BE2C (cell line): ENCODE data around the gene GPR84.
"Not testable (repeated sequence)": the region's sequence is repeated elsewhere in the genome, so short reads cannot be mapped to it uniquely, and the experiment has no call there.

ENCODE experiments used
- DNase-seq: peaks from one replicate; pipeline ENCODE4 v3.0.0-alpha.2; 2020
- H3K27me3 ChIP-seq: fragments of 250-450 bp; sonication (Bioruptor Pico); 2 replicates; pipeline ENCODE4 v1.5.1; 2020; ENCODE audit warnings: mild to moderate bottlenecking
- H3K36me3 ChIP-seq: fragments of 250-450 bp; sonication (Bioruptor Pico); 2 replicates; pipeline ENCODE4 v1.5.1; 2020; ENCODE audit warnings: mild to moderate bottlenecking
- H3K4me1 ChIP-seq: fragments of 250-450 bp; sonication (Bioruptor Pico); 2 replicates; pipeline ENCODE4 v1.5.1; 2020
- H3K4me3 ChIP-seq: 2 replicates; pipeline ENCODE4 v1.5.1; 2011; ENCODE audit warnings: low read depth, low read length
- H3K9me3 ChIP-seq: fragments of 250-450 bp; sonication (Bioruptor Pico); 2 replicates; pipeline ENCODE4 v1.5.1; 2020
- CTCF ChIP-seq: IDR thresholded peaks from 2 replicates; pipeline ENCODE4 v1.5.1; 2012; ENCODE audit warnings: mild to moderate bottlenecking, low read depth, low read length

Gene GPR84

DNA sequence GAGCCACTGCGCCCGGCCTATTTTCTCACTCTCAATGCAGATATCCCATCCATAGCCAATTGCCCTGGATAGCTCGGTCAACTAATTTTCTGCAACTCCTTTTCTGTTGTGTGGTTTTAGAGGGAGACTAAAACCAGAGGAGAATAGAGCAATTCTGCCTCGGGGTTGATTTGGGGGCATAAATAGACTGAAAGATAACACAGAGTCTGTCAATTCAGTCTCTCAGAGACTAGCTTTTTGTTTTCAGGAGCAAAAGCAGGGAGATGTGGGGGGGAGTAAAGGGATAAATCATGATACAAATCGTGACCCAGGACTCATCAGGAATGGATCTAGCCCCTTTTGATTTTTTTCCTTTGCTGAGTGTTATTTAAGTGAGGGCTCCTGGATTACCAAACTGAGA is 32.8 kb downstream of the GPR84 start:
- H3K36me3 ChIP-seq: no peaks in the 10 kb centered on the region
- no peaks in the 10 kb centered on the region for H3K27me3 ChIP-seq
- DNase-seq: no peak
- H3K4me3 ChIP-seq: no peak overlapping the region
- no peak for TF ChIP-seq CTCF
- H3K4me1 ChIP-seq: no peaks in the 10 kb centered on the region
- no peaks in the 10 kb centered on the region for H3K9me3 ChIP-seq

DNA sequence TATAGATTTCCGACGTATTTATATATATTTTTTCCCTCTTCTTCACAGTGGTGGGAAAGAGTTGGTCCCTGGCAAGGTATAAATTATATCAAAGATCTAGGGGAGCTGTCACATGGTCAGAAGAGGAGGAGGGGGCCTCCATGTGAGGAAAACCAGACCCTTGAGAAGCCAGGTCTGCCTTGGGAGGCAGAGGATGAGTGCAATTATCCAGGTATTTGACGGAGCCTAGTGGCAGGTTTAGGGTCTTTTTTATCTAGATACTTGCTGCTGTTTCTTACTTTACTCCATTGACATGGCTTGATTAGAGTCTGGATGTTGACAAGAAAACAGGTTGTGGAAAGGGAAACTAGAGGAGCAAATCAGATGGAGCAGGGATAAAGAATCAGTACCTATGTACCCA is 33.8 kb downstream of the GPR84 start:
- H3K9me3 ChIP-seq: no peaks in the 10 kb centered on the region
- H3K36me3 ChIP-seq: no peaks in the 10 kb centered on the region
- no peak for TF ChIP-seq CTCF
- no peaks in the 10 kb centered on the region for H3K27me3 ChIP-seq
- H3K4me3 ChIP-seq: no peak overlapping the region
- no peak for DNase-seq
- H3K4me1 ChIP-seq: no peaks in the 10 kb centered on the region

DNA sequence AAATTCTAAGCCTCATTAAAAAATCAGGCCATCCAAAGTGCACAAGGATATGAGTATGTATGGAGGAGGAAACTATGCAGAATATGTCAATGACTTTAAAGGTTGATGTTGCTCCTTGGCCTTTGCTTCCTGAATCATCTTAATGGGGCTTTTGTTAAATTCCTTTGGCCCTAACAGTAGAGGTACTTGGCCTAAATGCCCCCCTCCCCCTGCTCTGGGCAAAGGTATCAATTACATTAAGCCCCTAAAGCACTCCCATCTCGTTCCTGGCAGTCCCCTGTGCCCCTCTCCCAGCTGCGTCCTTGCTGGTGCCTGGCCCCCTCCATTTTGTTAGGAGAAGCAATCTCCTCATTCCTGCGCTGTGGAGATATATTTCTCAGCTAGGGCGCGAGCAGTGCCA is 34.5 kb downstream of the GPR84 start:
- no peak for DNase-seq
- Histone ChIP-seq H3K4me1 (no peaks in the 10 kb centered on the region), H3K27me3 (no peaks in the 10 kb centered on the region), H3K9me3 (no peaks in the 10 kb centered on the region), H3K36me3 (no peaks in the 10 kb centered on the region), H3K4me3 (no peak overlapping the region)
- no peak for TF ChIP-seq CTCF

GRCh38 chr12:54328595-54329337 is 35.5 kb downstream of the GPR84 start:
- no peak for TF ChIP-seq CTCF

DNA sequence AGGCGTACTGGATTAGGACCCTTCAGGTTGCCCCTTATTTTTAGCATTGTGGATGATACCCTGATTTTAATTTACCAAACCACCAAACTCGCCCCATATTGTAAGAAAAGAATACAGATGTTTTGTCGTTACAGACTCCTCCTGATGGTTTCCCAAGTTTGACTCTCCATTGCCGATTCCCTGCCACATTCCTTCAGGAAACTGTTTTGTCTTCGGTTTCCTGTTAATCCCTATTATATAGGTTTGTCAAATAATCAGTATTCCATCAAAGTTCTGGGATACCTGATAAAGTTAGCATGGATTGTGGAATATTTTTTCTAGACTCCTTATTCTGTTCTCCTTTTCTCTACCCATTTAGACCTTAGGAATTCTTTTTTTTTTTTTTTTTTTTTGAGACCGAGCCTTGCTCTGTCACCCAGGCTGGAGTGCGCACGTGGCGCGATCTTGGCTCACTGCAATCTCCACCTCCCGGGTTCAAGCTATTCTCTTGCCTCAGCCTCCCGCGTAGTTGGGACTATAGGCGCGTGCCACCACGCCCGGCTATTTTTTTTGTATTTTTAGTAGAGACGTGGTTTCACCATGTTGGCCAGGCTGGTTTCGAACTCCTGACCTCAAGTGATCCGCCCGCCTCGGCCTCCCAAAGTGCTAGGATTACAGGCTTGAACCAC is 38.7 kb downstream of the GPR84 start:
- H3K4me3 ChIP-seq: peak overlapping the region; percentile 92
- DNase-seq, H3K36me3 ChIP-seq, H3K9me3 ChIP-seq, H3K4me1 ChIP-seq, H3K27me3 ChIP-seq: not testable (repeated sequence)

More at GRCh38 chr12:54328595-54329337, 35.5 kb downstream of the GPR84 start:
- Histone ChIP-seq H3K27me3 (no peaks in the 10 kb centered on the region), H3K4me1 (no peaks in the 10 kb centered on the region; the same call in 1 of the 2 replicates), H3K9me3 (no peaks in the 10 kb centered on the region), H3K36me3 (no peaks in the 10 kb centered on the region), H3K4me3 (no peak overlapping the region)
- DNase-seq: no peak

GRCh38 chr12:54324617-54325441 is 39.5 kb downstream of the GPR84 start, which contains the start of gene COPZ1:
TSS of gene COPZ1 (plus strand) at chr12:54325131. CDS start at chr12:54325164, 33 bp downstream.
- Histone ChIP-seq H3K27me3 (no peaks in the 10 kb centered on the region), H3K4me1 (no peaks in the 10 kb centered on the region; the same call in 1 of the 2 replicates), H3K4me3 (peak within 1 kb of the TSS; percentile 92), H3K9me3 (no peaks in the 10 kb centered on the region), H3K36me3 (no peaks in the 10 kb centered on the region)
- peak; percentile 96 for DNase-seq
- TF ChIP-seq CTCF: peak; percentile 88
